RWPE1 (cell line): ENCODE data around the gene UPF3A.

Experiments used
- CTCF ChIA-PET: fragments of 350-600 bp; sonication (Branson Sonifier 250); formaldehyde crosslinking; extraction: SDS; loops from one replicate; lab custom pipeline; 2021; lab: Yijun Ruan, JAX
- POLR2A ChIA-PET: fragments of 400-600 bp; formaldehyde crosslinking; extraction: SDS; loops from one replicate; lab custom pipeline; 2020; ENCODE audit warnings: antibody characterized with exemption; ENCODE audit not compliant: low non-redundant PET; lab: Yijun Ruan, JAX
- DNase-seq: peaks from one replicate; pipeline ENCODE4 v3.0.0; 2012; ENCODE audit warnings: low spot score
- H3K27ac ChIP-seq: fragments of 450-650 bp; 2 replicates; pipeline ENCODE4 v1.5.1; 2017
- CTCF ChIP-seq: fragments of 450-650 bp; conservative IDR thresholded peaks from 2 replicates; pipeline ENCODE4 v1.5.1; 2017; ENCODE audit warnings: low read depth, mild to moderate bottlenecking

Gene UPF3A

GRCh38 chr13:114236227-114236626 is 45.2 kb upstream of the UPF3A start:
- TF ChIP-seq CTCF, result no peak
- no peak for DNase-seq
- CTCF ChIA-PET, result interaction anchor here (0.9 kb wide), 1 partner anchor 289 kb away, joined by 3 read pairs; no protein-coding TSS in a partner anchor
- POLR2A ChIA-PET, result interaction anchor here (0.5 kb wide), 1 partner anchor 273 kb away, joined by 3 read pairs; no protein-coding TSS in a partner anchor
- peak overlapping the region; percentile 59 for H3K27ac ChIP-seq

GRCh38 chr13:114237415-114238112 is 43.8 kb upstream of the UPF3A start:
- no peak for TF ChIP-seq CTCF
- no peak overlapping the region for H3K27ac ChIP-seq
- ChIA-PET POLR2A (no interaction called here), CTCF (no interaction called here)
- DNase-seq, result no peak

- TF ChIP-seq CTCF, result no peak
- no peak for DNase-seq
- CTCF ChIA-PET, result interaction anchor here (0.6 kb wide), 1 partner anchor 16 kb away, joined by 3 read pairs; no protein-coding TSS in a partner anchor
- POLR2A ChIA-PET, result no interaction called here
- no peak overlapping the region for H3K27ac ChIP-seq
Observed at GRCh38 chr13:114241918-114242317, 39.5 kb upstream of the UPF3A start.

GRCh38 chr13:114243971-114244370 is 37.4 kb upstream of the UPF3A start:
- TF ChIP-seq CTCF, result no peak
- POLR2A ChIA-PET, result no interaction called here
- CTCF ChIA-PET, result no interaction called here
- no peak overlapping the region for H3K27ac ChIP-seq
- no peak for DNase-seq

GRCh38 chr13:114244637-114245036 is 36.8 kb upstream of the UPF3A start:
- H3K27ac ChIP-seq, result no peak overlapping the region
- DNase-seq, result no peak
- CTCF ChIA-PET, result interaction anchor here (0.5 kb wide), 1 partner anchor 9 kb away, joined by 3 read pairs; no protein-coding TSS in a partner anchor
- TF ChIP-seq CTCF, result no peak
- POLR2A ChIA-PET, result no interaction called here

- ChIA-PET CTCF (interaction anchor here (0.7 kb wide), 1 partner anchor 998 kb away, joined by 3 read pairs; no protein-coding TSS in a partner anchor), POLR2A (no interaction called here)
- H3K27ac ChIP-seq, result no peak overlapping the region
- no peak for DNase-seq
- TF ChIP-seq CTCF, result no peak
Observed at GRCh38 chr13:114248011-114248410, 33.4 kb upstream of the UPF3A start.
